ENCODE measurements around the gene NUMBL.

DNA sequence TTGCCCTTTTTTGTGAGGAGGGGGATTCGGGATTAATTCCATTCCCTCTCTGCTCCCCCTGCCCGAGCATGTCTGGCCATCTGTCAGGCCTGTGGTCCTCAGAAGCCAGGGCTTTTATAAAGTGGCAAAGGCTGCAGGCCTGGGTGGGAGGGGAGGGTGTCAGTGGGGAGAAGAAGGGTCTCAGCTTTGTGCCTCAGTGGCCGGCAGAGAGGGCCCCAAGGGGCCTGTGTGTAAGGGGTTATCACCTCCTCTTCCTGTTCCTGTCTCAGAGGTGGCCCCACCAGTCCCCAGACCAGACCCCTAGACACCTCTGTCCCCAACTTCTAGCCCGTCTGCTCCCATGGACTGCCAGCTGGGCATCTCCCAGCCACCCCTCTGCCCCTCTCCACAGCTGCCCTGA, 3.4 kb upstream of the NUMBL start:
- TF ChIP-seq POLR2A (IDR thresholded peaks at IDR 0.05; ENCODE audit: control extremely low read depth in 1 of 2, low read depth in 2 of 2, low read length in 2 of 2): no peak
- no peak for TF ChIP-seq POLR2AphosphoS5 (IDR thresholded peaks at IDR 0.05; ENCODE audit: low read depth, low read length)
- no peak for TF ChIP-seq MAX (IDR thresholded peaks at IDR 0.05)
- TF ChIP-seq, protein P1, sequence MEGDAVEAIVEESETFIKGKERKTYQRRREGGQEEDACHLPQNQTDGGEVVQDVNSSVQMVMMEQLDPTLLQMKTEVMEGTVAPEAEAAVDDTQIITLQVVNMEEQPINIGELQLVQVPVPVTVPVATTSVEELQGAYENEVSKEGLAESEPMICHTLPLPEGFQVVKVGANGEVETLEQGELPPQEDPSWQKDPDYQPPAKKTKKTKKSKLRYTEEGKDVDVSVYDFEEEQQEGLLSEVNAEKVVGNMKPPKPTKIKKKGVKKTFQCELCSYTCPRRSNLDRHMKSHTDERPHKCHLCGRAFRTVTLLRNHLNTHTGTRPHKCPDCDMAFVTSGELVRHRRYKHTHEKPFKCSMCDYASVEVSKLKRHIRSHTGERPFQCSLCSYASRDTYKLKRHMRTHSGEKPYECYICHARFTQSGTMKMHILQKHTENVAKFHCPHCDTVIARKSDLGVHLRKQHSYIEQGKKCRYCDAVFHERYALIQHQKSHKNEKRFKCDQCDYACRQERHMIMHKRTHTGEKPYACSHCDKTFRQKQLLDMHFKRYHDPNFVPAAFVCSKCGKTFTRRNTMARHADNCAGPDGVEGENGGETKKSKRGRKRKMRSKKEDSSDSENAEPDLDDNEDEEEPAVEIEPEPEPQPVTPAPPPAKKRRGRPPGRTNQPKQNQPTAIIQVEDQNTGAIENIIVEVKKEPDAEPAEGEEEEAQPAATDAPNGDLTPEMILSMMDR (IDR thresholded peaks at IDR 0.05; ENCODE audit: control extremely low read depth in 1 of 3, insufficient read depth in 1 of 3, low read depth in 1 of 3, low read length in 3 of 3): no peak
- no peak for TF ChIP-seq CREB1 (IDR thresholded peaks at IDR 0.05)
- TF ChIP-seq SIRT6 (IDR thresholded peaks at IDR 0.05; ENCODE audit: low read length): no peak
- no peak for TF ChIP-seq SIN3A (conservative IDR thresholded peaks at IDR 0.05 in 1 of 2, IDR thresholded peaks at IDR 0.05 in 1 of 2; ENCODE audit: low read depth in 1 of 2, low read length in 2 of 2)
- no peak for TF ChIP-seq ATF2 (IDR thresholded peaks at IDR 0.05; ENCODE audit: low read length)
- no peak for TF ChIP-seq USF2 (IDR thresholded peaks at IDR 0.05; ENCODE audit: low read length)
